GM19463 (cell line): Measurements from ENCODE around the gene DNER.
"Not testable (repeated sequence)": the region's sequence is repeated elsewhere in the genome, so short reads cannot be mapped to it uniquely, and the experiment has no call there.

Source experiments
- ATAC-seq: cut with Tn5 transposase; IDR thresholded peaks from one replicate; pipeline ENCODE4 v1.9.1; 2021; ENCODE audit warnings: mild to moderate bottlenecking, moderate library complexity; ENCODE audit not compliant: unreplicated experiment

The DNER gene

DNA sequence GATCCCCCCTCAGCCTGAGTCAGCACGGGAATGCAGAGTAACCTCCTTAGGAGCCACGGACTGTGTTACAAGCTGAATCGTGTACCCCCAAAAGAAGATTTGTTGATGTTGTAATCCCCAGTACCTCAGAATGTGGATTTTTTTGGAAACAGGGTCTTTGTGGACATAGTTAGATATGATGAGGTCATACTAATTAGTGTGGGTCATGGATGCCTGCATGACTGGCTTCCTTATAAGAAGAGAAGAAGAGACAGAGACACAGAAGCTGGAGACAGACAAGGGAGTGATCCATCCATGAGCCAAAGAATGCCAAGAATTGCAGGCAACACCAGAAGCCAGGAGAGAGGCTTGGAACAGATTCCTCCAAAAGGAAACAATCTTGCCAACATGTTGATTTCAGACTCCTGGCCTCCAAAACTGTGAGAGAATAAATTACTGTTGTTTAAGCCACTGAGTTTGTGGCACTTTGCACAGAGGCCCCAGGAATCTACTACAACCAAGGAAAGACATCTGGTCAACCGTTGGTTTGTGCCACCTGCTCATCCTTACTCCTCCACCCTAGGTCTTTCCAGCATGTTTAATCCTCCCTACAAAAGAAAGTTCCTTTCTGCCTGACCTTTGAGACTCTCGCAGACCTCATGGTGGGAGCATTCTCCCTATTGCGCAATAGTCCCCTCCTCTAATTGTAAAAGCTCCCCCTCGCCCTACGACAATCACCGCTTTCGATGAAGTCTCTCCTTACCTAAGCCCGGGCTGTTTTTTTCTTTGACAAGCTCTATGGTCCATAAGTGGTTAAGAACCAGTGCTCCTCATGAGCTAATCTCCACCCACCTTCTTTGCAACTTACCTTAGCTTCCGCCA is 91.6 kb downstream of the DNER start:
- ATAC-seq, result no peak

- no peak for ATAC-seq
Measured at GRCh38 chr2:229620759-229621158, 93.6 kb downstream of the DNER start.

DNA sequence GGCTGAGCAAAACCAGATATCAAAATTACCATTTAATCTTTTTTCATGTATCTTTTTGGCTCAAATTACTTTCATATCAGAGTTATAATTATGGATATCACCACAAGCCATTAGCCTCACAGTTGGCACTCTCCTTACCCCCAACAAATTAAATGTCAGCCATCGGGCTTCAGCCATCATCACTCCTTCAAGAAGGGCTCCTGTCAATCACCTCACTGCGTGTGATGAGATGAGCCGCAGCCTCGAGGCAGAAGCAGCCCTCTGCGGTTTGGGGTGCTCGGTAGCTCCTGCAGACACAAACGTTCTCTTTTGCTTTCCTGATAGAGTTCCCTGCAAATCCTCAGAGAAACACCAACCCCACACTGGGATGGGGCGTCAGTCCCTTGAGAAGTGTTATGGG is 94.1 kb downstream of the DNER start:
- ATAC-seq, result no peak

GRCh38 chr2:229616433-229616832 is 97.9 kb downstream of the DNER start:
- ATAC-seq, result no peak

- ATAC-seq, result not testable (repeated sequence)
Measured at GRCh38 chr2:229614021-229614420, 100.3 kb downstream of the DNER start.

DNA sequence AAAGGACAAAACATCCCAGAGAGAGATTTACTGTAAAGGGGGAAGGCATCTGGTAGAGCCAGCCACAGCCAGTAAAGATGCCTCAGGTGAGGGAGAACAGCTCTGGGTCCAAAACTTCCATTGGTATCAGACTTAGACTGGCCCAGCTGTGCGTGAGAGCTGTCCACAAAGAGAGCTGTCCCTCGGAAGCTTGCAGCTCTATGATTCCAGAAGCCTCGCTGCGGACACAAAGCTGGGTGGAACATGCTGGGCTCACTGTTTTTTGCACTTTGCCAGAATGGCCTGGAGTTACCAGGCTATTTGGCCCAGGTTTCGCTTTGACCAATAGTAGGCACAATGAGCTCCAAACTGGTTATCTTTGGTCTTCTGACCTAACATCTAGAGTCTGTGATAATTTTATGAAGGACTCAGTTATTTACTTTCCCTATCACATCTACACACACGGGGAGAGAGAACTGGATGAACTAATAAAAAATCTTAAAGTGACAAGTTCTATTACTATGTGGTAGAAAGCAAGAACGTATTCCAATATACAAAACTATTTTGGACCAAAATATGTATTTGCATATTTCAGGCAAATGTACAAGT is 101.9 kb downstream of the DNER start:
- ATAC-seq, result no peak

GRCh38 chr2:229611360-229611759 is 103.0 kb downstream of the DNER start:
- ATAC-seq, result no peak

DNA sequence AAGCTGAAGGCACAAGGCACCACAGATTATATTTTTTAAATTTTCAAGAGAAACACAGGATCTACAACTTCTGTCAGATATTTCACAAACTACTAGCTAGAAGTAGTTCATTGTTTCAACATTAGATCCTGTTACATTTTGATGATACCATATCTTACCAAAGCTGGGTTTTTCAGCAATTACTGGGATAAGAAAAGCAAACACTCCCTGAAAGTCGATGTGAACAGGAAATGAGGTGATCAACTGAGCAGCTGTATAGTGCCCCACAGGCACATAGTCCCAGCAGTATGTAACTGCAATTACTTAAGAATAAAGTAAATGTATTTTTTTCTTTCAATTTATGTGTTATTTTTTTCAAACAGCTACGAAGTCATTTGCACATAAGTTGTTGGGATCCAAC is 103.5 kb downstream of the DNER start:
- no peak for ATAC-seq

DNA sequence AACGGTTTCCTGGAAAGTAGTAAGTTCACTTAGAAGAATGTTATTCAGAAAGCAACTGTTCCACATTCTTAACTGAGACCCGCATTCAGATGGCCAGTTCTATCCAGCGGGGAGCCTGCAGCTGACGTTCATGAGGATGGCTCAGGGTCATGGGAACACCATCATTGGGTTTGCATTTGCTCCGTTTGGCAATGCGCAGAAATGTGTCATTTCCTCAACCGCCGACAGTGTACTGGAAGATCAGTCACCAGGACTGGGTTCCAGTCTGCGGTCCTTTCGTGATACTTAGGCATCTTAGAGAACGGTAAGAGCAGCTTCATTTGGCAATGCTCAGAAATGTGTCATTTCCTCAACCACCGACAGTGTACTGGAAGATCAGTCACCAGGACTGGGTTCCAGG is 104.0 kb downstream of the DNER start:
- ATAC-seq, result no peak

DNA sequence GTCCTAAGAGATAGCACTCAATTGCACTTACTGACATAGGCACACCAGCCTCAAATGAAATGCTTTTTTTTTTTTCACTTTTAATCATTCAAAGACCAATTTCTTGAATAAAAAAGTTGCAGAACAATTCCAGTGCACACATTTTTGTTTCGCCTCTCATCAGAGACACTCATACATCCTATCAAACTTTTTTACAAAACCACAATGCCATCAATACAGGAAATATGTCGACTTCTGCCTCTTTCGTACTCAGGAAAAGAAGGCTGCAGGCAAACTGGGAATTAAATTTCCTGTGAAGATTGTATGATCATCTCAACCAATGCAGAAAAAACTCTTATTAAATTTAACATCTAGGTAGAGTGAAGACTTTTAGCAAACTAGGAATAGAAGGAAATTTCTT is 112.4 kb downstream of the DNER start:
- no peak for ATAC-seq

DNA sequence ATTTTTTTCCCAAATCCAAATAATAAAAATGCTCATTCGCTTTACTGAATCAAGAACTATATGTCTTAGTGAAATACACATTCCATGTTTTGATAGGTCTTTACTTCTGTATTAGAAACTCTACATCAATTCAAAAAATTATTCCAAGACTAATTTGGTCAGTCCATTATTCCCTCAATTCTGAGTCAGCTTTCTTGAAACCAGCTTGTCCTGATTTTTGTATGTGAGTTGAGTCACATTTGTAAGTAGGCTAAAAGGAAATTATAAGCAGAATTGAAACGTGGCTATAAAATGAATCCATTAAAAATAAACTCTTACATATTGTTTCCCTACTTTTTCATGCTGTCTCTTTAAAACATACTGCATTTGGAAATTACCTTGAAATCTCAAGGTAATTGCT is 113.0 kb downstream of the DNER start:
- ATAC-seq, result no peak

DNA sequence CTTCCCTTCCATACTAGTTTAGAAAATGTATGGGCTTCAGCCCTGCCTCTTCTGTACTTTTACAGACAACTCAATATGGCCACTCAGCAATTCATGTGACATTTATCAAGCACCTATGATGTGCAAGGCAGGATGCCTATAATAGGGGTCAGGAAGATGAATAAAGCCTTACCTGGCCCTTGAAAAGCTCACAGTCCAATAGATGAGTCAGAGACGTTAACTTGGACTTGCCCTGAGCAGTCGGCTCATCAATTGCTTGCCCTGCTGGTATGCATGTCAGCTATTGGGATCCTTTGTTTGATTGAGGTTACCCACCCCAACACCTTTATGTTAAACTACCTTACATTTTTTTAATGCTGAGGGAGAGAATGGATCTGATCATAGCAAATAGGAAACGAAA is 116.1 kb downstream of the DNER start:
- no peak for ATAC-seq

DNA sequence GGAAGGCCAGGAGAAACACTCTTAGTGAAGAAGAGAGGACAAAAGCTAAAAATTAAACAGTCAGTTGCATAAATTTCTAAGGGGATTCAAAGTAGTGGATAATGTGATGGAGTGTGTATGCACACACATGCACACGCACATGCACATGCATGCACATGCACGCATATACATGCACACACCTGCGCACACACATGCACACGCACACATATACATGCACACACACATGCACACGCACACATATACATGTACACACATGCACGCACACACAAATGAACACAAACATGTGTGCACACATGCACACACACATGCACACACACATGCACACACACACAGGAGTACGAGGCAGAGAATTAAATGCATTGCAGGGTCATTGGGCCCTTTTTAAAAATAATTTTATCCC is 117.6 kb downstream of the DNER start:
- ATAC-seq, result no peak

DNA sequence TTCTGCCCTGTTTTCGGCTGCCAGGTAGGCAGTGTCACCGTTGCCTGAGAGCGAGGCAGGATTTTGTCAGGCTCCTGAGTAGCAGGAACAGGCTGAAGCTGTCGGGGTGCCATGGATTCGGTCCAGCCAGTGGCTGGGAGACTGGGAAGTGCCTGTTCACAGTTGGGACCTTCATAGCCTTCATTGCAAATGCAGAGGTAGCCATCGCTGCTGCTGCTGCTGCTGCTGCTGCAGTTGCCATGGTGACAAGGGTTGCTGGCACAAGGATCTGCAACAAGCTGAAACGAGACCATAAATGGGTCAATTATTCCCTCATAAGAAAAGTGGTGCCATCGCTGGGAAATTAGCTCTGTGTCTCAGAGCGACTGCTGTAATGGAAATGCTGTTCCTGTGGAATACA is 122.7 kb downstream of the DNER start:
- no peak for ATAC-seq

DNA sequence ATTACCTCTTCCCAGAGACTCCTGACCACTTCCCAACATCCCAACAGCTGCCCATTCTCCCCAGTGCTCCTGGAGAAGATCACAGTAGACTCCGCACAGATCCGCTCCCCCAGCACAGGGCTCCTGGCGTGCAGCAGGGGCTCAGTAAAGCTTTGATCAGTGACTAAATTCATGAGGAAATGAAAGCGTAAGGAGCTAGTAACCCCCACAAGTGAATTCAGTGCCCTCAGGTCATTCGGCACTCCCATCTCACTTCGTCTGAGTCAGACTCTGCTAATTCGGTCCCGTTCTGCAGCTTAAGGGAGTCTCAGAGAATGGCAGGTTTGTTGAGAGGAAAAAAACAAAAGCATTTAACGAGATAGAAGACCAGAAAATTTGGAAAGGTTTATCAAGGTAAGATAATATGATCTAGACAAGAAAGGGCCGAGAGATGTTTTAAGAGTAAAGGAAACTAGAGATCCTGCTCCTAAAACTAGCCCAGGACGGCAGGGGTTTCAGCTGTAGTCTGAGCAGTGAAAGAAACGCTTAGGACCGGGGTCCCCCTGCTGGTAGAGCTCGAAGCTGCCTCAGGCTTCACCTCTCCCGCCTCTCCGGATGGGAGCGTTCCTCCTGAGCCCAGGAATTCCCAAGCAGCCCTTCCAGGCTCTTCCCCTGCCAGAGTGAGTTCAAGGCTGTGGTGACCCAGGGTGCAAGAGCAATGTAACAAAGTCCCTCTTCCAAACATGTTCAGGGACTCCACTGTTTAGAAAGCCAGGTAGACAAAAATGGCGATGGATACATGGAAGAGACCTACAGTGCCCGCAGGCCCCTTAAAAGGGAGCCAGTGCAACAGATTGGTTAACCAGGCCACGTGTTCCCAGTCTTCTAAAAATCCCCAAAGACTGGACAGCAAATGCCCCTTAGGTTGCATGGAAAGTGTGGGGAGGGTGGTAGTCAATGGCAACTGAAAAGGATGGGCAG is 127.3 kb downstream of the DNER start:
- ATAC-seq, result peak; percentile 92

- no peak for ATAC-seq
Measured at GRCh38 chr2:229586012-229586411, 128.3 kb downstream of the DNER start.

DNA sequence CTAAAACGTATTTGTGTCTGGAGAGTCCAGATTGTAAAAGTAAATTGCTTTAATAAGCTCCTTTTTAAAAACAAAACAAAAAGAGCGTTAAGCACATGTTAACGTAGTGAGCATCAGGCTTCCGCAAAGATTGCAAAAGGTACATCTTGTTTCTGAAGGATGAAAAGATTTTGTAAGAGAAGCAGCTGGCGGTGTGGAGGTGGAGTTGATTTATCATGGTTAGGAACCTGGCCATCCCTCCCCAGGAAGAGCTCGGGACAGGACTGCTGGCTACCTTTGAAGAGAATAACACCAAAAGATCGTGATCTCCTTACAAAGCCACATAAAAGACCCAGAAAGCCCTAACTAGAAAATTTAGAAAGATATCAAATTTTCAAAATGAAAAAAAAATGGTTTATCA is 132.2 kb downstream of the DNER start:
- ATAC-seq, result no peak

DNA sequence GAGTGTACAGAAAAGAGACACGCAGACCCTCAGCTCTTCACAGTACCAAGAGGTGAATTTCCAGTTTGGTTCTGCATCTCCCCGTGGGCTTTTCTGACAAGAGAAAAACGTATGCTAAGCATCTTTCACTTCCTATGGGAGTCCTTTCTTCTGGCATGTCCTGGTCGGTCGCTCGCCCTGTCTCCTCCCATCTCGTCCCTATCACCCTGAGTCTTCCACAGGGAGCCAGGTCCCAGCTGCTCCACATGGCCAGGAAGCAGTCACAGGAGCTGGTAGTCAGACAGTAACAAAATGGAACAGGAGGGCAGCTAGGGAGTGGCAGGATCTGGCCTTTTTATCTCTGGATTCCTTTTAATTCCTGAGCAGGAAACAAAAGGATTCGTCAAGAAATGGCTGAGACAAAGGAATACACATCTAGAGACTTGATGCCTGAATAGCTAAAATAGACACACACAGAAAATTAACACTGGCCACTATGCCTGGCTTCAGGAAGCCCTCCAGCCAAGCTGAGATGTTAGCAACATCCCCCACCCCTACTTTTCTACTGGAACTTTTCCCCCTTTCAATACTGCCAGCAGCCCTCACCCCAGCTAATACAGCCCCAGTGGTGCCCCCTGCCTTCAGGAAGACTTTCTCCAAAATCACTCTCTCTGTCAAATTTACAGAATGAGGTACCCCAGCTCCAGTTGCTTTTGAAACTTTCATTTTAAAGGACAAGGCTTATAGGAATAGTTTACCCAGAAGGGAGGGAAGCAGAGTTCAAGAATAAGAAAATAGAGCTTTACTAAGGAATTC is 136.1 kb downstream of the DNER start:
- ATAC-seq, result no peak

DNA sequence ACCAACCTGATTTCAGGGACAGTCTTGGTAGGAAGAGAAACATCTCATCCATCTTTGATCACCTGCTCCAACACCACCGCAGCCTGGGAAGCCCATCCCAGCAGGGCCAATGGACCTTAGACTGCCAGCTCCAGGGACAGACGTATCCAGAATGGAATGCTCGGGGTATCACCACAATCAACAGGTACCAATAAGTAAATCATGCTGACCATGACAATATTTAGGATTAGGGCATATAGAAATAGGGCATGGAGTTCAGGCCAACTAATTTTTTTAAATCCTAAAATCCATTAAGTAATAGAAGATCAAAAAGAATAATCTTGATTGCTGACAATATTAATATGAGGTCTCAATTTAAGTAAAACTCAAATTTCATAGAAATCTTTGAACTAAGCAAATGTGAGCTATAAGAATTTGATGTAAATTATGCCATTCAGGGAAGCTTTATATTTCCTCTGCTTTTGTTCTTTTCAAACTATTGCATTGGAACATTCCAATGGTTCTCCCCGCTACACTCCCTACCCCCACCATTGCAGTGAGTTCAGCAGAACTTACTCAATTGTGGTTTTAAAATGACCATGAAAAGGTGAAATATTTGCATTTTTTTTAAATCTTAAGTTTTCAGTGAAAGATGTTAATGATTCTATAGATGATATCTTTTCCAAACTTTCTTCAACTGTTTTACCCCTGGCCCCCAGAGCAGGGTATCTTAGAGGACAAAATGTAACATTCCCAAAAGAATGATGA is 138.6 kb downstream of the DNER start:
- ATAC-seq, result no peak
